CD4-positive, alpha-beta T cell treated with Interleukin-4 for 1 hour (primary cell): Measurements from ENCODE around the gene PRDM15.

Experiments
- DNase-seq, 2 donors: peaks; one replicate each; pipeline ENCODE4 v3.0.0-alpha.2; 2020 to 2022

The PRDM15 gene

GRCh38 chr21:41861255-41861654, 17.9 kb downstream of the PRDM15 start:
- DNase-seq = no peak

DNA sequence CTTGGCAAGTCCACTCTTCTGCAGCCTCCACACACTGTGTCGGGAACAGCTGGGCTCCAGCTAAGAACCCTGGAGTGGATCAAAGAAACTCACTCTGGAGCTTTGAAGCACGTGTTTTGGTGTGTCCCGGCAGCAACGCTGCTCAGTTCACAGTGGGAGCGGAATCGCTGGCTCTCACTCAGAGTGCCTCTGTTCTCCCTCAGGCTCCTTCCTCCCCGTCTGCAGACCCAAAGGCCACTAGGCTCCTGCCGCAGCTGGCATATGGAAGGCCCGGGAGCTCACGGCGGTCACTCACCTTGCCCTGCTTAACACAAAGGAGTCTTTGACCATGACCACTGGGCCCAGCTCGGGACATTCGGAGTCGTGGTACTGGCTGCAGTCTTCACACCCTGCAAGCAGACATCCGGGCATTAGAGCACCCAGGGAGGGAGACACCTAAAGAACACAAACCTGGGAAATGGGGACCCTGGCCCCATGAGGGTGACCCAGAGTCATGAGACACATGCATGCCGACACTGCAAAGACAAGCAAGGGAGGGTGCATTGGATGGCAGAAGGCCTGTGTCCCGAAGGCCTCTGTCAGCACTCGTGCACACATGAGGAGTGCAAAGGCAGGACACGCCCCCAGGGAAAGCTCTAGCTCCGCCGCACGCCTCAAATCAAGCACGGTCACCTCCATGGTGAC, 19.7 kb downstream of the PRDM15 start:
- no peak for DNase-seq

DNA sequence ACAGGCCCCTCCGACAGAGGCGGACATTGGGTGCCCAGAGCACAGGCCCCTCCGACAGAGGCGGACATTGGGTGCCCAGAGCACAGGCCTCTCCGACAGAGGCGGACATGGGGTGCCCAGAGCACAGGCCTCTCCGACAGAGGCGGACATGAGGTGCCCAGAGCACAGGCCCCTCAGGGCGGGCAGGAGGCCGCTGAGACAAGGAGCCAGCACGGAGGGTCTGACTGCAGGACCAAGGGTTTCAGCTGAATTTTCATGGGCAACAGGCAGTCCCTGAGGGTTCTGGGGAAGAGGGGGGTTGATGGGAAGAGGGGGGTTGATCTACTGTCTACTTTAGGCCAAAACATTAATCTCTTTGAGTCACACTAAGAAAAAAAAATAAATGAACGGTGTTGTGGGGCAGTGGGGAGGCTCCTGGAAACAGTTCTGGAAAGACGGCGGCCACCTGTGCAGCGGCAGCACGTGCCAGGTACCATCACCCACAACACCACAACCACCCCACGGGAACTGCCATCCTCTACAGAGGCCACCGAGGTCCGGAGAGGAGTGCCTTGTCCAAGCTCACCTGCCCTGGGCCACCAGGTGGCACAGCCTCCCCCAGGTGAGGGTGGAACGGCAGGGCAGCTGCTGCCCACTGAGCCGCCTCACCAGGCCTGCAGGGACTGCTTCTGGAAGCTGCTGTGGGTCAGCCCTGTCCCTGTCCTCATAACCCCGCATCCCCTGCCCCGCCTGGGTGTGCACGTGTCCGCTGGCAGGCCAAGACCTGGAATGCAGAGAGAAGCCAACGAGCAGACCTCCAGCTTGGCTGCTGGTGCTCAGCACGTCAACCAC, 20.5 kb downstream of the PRDM15 start:
- DNase-seq = no peak

- no peak for DNase-seq
Observed at GRCh38 chr21:41857771-41858300, 21.3 kb downstream of the PRDM15 start.

GRCh38 chr21:41856572-41856971, 22.6 kb downstream of the PRDM15 start:
- no peak for DNase-seq

DNA sequence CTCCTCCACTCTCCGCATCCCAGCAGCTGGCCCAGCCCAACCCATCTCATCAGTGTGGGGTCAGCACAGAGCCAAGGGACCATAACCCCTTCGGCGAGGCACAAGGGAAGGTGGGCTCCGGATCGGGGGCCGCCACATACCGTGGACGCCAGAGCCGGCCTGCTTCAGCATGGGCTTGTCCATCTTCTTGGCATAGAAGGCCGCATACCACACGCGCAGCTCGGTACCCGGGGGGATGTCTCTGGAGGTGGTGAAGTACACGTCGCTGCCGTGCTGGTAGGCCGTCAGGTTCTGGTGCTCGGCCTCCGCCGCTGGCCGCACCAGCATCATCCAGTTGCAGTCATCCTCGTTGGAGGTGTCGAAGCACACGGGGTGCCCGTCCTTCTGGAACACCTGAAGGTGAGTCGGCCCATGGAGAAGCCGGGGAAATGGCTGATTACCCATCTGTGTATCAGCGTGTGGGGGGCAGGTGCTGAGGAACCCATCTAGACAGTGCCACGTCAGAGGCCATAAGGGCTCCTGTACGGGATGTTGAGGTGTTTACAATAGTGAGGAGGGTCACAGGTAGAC, 24.6 kb downstream of the PRDM15 start:
- DNase-seq = no peak

DNA sequence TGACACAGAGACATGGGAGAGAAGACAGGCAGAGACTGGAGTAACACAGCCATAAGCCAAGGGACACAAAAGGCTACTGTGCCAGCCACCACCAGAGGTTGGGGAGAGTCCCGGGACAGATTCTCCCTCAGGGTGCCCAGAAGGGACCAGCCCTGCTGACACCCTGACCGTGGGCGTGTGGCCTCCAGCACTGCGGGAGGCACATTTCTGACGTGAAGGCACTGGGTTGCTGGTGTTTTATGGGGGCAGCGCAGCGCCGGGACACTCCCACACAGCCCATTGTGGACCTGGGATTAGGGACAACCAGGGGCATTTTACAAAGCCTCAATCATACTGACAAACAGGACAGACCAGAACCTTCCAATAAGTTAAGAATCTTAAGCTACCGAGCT, 26.2 kb downstream of the PRDM15 start:
- no peak for DNase-seq

DNA sequence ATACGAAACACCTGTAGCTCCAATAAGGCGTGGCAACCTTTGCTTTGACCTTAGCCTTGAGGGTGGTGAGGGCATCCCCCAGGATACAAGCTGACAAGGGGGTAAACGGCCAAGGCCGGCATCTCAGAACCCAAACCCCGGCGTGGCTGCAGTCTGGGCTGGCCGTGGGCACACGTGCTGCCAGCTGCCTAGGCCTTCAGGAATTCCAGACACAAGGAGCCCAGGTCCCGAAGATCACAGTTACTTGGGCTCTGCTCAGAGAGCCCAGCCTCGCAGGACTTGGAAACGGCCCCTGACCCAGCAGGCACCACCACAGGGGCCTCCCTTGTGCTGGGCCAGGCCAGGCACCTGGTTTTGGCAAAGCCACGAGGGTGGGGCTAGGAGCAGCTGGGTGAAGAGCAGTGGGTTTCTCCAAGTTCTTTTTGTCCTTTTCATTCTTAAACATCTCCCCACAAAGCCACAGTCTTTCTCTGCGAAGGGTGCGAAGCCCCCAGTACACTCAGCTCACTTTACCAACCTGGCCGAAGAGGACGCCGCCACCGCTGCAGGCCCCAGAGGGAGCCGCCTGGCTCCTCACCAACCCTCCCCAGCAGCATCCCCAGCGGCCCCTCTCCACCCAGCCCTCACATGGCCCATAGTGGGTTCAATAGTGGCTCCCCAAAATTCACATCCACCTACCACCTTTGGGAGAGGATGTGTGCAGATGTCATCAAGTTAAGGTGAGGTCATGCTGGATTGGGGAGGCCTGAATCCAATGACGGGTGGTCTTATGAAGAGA, 26.8 kb downstream of the PRDM15 start:
- no peak for DNase-seq

DNA sequence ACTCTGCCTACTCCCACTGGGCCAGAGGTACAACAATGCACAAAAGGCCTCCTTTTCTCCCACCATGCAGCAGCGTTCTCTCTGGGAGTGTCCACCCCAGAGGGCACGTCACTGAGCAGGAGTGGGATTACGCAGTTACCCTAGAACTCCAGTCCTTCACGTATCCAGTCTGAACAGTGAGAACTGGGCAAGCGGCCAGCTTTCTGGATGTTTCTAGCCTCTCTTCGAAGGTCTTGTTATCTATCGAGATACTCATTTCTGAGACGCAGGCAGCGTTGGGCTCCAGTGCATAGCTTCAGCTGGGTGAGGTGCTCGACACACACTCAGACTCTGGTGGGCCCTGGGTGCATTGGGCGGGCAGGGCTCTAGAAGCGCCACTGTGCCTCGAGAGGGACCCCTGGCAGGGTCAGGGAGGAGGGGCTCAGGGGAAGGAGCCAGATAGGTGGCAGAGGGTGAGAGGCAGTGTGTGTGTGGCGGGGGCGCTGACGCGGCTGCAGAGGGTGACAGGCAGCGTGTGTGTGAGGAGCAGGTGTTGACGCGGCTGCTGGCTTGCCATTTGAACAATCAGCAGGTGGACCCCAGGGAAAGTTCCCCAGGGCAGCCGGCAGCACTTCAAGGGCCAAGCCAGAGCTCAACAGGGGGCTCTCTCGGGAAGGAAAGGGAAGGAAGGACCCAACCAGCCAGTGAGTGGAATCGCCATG, 27.9 kb downstream of the PRDM15 start:
- no peak for DNase-seq

- no peak for DNase-seq
Observed at GRCh38 chr21:41850085-41850484, 29.1 kb downstream of the PRDM15 start.

- no peak for DNase-seq
Observed at GRCh38 chr21:41848958-41849580, 30.1 kb downstream of the PRDM15 start.

GRCh38 chr21:41848533-41848932, 30.6 kb downstream of the PRDM15 start:
- no peak for DNase-seq

GRCh38 chr21:41847066-41847804, 31.9 kb downstream of the PRDM15 start:
- no peak for DNase-seq

GRCh38 chr21:41846536-41846935, 32.6 kb downstream of the PRDM15 start:
- DNase-seq = no peak

GRCh38 chr21:41846033-41846317, 33.2 kb downstream of the PRDM15 start:
- no peak for DNase-seq

DNA sequence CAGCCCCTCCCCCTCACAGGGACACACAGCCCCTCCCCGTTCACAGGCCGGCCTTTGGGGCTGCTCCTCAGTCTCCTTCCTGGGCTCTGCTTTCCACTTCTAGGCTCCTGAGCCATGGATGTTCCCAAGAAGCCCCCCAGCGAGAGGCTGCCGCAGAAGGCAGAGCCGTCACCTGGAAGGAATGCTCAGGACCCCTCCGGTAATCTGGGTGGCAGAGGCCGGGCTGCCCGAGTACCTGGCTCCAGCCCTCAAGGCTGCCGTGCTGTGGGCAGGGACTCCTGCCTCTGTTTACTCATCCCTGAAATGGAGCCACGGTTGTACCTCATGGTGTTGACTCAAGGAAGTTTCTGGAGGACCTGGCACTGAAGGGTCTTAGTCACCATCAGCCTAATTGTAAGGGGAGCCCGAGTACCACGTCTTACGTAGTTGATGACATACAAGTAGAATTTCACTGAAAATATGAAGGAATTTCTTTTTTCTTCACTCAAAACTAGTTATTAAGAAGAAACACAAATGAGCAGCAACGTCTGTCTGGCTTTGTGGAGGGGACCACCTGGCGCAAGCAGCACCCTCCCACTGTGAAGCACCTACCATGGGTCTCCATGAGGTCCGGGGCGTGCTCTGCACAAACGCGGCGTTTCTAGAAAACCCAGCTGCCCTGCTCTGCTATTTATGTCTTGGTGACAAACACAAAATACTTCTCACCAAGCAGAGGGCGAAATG, 33.7 kb downstream of the PRDM15 start:
- no peak for DNase-seq

- no peak for DNase-seq
Observed at GRCh38 chr21:41843584-41843983, 35.6 kb downstream of the PRDM15 start.

DNA sequence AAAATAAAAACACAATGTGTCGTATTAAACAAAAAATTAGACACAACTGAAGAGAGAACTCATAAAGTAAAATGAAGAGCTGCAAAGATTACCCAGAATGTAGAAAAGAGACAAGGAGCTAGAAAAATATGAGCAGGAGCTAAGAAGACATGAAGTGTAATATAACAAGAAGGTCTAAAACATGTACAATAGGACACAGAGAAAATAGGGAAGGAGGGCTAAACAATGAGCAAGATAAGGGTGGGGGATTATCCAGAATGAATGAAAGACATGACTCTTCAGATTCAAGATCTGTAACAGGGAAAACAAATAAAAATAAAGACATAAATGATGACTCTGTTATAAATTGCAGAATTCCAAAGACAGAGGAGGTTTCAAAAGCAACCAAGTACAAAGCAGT, 38.3 kb downstream of the PRDM15 start:
- DNase-seq = no peak

DNA sequence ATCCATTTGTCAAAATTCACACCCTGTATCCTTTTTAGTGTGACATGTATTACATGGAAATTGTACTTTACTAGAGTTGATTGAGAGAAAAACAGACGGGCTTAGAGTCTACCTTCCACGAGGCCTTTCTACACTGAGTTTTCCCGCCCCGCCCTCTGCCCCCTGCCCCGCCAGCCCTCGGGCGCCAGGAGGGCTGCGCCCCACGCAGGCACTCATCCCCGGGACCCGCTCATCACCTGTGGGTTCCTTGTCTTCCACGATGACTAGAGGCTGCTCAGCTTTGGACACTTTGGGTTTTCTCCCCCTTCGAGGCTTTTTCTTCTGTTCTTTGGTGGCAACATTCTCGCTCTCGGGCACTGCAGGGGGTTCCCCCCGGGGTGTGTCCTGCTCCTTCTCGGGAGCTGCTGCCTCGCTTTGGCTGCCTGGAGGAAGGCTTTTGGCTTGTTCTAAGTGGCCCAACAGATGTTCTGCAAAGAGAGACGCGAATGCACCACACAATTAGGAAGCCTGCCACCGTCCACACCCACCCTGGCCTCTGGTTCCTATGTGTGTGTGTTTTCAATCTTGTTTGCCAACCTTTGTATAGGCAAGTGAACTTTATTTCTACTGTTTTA, 39.6 kb downstream of the PRDM15 start:
- DNase-seq = no peak

- no peak for DNase-seq
Observed at GRCh38 chr21:41837756-41838297, 41.3 kb downstream of the PRDM15 start.
